Spleen (tissue), 7 donors: Measurements from ENCODE around the gene GPT2.

Experiments
- POLR2AphosphoS5 ChIP-seq, 3 donors: sonication (generic); formaldehyde crosslinking; IDR thresholded peaks; one replicate each; pipeline ENCODE4 v1.5.1; 2017; ENCODE audit warnings: antibody characterized with exemption in 3 of 3
- TF ChIP-seq, protein P1 (sequence below), 11 experiments: fragments of 200-600 bp in 7 of 11; fragments of 450-650 bp in 4 of 11; sonication (generic) in 4 of 11; IDR thresholded peaks in 8 of 11; conservative IDR thresholded peaks in 3 of 11; 1 replicate in 7 of 11; 2 replicates in 4 of 11; pipeline versions ENCODE4 v1.4.0 to v1.8.0; 2016 to 2021; ENCODE audit warnings: antibody characterized with exemption in 11 of 11, inconsistent platforms in 4 of 11, mild to moderate bottlenecking in 1 of 11
- donor health status: DM: no; HTN: no; CAD: no; lungs with moderate emphysema.
- donor health status: DM: no; HTN: no; CAD: no.
- donor health status: DM: no; HTN: no; CAD: no.

DNA sequence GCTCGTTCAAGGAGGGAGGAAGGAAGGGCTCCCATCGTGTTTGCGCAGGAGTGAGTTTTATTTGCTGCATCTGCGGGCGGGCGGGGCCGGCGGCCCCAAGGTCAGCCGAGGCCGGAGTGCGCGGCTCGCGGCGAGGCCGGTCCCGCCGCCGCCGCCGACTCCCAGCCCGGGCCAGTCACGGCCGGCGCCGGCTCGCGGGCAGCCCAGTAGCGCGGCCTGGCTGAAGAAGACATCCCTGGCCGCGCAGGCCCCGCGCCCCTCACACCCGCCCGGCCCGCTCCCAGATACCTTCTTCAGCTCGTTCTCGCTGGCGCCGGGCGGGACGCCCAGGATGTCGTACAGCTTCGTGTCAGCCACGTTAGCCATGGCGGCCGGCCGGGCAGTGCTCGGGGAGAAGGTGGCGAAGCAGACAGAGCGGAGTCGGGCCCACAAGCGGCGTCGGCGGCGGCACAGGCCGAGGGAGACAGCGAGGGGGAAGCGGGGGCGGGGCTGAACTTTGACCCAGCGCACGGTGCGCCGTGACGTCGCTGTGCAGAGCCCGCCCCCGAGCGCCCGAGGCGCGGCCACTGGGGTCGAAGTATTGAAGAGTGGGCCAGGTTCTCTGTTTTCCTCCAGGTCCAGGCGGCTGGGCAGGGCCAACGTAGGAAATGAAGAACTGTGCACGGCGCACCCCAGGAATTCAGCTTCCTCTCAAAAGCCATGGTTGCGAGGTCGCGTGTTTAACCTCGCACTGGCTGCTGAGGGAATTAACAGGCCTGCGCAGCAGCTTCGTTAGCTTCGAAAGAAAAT is 89.2 kb downstream of the GPT2 start, which contains the start of gene DNAJA2:
- TF ChIP-seq, protein P1, sequence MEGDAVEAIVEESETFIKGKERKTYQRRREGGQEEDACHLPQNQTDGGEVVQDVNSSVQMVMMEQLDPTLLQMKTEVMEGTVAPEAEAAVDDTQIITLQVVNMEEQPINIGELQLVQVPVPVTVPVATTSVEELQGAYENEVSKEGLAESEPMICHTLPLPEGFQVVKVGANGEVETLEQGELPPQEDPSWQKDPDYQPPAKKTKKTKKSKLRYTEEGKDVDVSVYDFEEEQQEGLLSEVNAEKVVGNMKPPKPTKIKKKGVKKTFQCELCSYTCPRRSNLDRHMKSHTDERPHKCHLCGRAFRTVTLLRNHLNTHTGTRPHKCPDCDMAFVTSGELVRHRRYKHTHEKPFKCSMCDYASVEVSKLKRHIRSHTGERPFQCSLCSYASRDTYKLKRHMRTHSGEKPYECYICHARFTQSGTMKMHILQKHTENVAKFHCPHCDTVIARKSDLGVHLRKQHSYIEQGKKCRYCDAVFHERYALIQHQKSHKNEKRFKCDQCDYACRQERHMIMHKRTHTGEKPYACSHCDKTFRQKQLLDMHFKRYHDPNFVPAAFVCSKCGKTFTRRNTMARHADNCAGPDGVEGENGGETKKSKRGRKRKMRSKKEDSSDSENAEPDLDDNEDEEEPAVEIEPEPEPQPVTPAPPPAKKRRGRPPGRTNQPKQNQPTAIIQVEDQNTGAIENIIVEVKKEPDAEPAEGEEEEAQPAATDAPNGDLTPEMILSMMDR (IDR thresholded peaks at IDR 0.05 in 8 of 11, conservative IDR thresholded peaks at IDR 0.05 in 3 of 11) = peak in 5 of 11 experiments; percentile 17 to 35 (median 32)
- TF ChIP-seq POLR2AphosphoS5 (IDR thresholded peaks at IDR 0.05) = peak; percentile 96 to 99 (median 96)
